ENCODE measurements around the gene TSHZ2.
"Not testable (repeated sequence)": the region's sequence is repeated elsewhere in the genome, so short reads cannot be mapped to it uniquely, and the experiment has no call there.

Gene TSHZ2

DNA sequence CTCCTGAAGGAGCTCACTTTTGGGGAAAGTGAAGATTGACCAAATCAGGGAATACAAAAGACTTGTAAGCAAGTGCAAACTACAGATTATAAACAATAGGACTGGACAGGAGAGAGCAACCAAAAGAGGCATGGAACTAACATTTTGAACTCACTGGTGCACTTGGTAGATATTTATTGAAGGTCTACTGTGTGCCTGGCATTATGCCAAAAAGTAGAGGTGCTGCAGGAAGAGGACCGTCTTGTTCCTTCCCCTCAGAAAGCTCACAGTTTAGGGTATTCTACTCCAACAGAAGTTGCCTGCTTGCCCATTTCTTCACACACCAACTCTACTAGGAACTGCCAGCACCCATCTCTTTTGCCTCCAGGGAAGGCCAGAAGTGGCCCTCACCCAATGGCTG is 10.0 kb upstream of the TSHZ2 start:
- Histone ChIP-seq H3K27me3 (ENCODE audit: control insufficient read depth in 2 of 2, insufficient read depth in 2 of 2, low read length in 2 of 2) (no peaks in the 10 kb centered on the region), H3K9ac (ENCODE audit: low read depth in 1 of 2, low read length in 2 of 2) (no peak overlapping the region), H3K4me1 (ENCODE audit: control insufficient read depth in 2 of 2, insufficient read depth in 2 of 2, low read length in 2 of 2) (no peaks in the 10 kb centered on the region), H3K4me3 (ENCODE audit: low read length in 2 of 2) (no peak overlapping the region), H3K36me3 (ENCODE audit: control insufficient read depth in 2 of 2, insufficient read depth in 2 of 2, low read length in 2 of 2) (no peaks in the 10 kb centered on the region), H3K27ac (ENCODE audit: low read depth in 2 of 2, low read length in 2 of 2) (no peak overlapping the region), H3K9me3 (ENCODE audit: control insufficient read depth in 2 of 2, low read length in 2 of 2) (no peaks in the 10 kb centered on the region)

DNA sequence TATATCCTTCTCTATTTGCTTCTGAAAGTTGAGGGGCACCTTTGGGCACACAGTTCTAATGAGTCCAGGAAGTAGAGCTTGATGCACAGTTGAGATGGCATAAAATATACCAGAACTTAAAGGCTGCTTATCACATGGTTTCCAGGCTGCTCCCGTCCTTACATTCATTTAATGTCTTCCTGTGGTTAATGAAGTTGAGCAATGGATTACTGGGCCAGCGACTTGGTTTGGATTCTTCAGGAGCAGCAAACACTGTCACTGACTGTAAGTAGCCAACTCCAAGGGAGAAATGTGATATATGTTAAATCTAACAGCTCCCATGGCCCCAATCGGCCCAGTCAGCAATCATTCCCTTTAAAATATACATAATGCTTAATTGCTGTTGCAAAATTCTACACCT is 9.0 kb upstream of the TSHZ2 start:
- Histone ChIP-seq H3K4me1 (ENCODE audit: control insufficient read depth in 2 of 2, insufficient read depth in 2 of 2, low read length in 2 of 2) (no peaks in the 10 kb centered on the region), H3K4me3 (ENCODE audit: low read length in 2 of 2) (no peak overlapping the region), H3K9me3 (ENCODE audit: control insufficient read depth in 2 of 2, low read length in 2 of 2) (no peaks in the 10 kb centered on the region), H3K9ac (ENCODE audit: low read depth in 1 of 2, low read length in 2 of 2) (no peak overlapping the region), H3K27me3 (ENCODE audit: control insufficient read depth in 2 of 2, insufficient read depth in 2 of 2, low read length in 2 of 2) (no peaks in the 10 kb centered on the region), H3K27ac (ENCODE audit: low read depth in 2 of 2, low read length in 2 of 2) (no peak overlapping the region), H3K36me3 (ENCODE audit: control insufficient read depth in 2 of 2, insufficient read depth in 2 of 2, low read length in 2 of 2) (no peaks in the 10 kb centered on the region)

DNA sequence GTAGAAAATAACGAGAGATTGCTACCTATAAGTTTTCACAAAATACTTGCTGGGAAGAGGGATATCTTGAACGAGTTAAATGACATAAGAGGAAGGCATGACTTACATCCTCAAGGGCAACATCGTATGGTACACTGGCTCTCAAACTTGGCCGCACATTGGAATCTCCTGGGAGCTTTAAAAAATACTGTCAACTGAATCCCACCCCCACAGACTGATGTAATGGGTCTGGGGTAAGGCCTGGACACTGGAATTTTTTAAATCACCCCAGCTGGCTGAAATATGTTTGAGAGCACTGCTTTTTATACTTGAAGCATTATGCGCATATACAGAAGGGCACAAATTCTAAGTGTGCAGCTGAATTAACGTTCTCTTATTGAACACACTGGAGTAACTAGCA is 8.0 kb upstream of the TSHZ2 start:
- no peaks in the 10 kb centered on the region for H3K27me3 ChIP-seq (ENCODE audit: control insufficient read depth in 2 of 2, insufficient read depth in 2 of 2, low read length in 2 of 2)
- no peak overlapping the region for H3K9ac ChIP-seq (ENCODE audit: low read depth in 1 of 2, low read length in 2 of 2)
- no peaks in the 10 kb centered on the region for H3K36me3 ChIP-seq (ENCODE audit: control insufficient read depth in 2 of 2, insufficient read depth in 2 of 2, low read length in 2 of 2)
- no peak overlapping the region for H3K27ac ChIP-seq (ENCODE audit: low read depth in 2 of 2, low read length in 2 of 2)
- H3K9me3 ChIP-seq (ENCODE audit: control insufficient read depth in 2 of 2, low read length in 2 of 2) = no peaks in the 10 kb centered on the region
- no peak overlapping the region for H3K4me3 ChIP-seq (ENCODE audit: low read length in 2 of 2)
- H3K4me1 ChIP-seq (ENCODE audit: control insufficient read depth in 2 of 2, insufficient read depth in 2 of 2, low read length in 2 of 2) = no peaks in the 10 kb centered on the region

DNA sequence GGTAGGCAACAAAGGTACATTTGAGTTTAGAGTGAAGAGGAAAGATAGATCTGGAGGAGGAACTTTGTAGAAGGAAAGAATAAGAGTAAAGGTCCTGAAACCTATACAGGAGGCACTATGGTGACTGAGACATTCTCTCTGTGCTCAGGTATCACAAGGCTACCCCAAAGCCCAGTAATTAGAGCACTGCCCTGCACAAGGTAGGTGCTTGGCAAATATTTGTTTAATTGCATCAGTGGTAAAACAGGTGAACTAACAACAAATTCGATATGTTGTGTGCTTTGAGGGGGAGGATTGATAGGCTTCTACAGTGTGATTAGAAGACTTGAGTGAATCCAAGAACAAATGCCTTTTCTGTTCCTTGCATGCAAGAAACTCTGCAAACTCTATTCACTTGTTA is 6.8 kb upstream of the TSHZ2 start:
- Histone ChIP-seq H3K27ac (ENCODE audit: low read depth in 2 of 2, low read length in 2 of 2) (no peak overlapping the region), H3K4me3 (ENCODE audit: low read length in 2 of 2) (no peak overlapping the region), H3K9ac (ENCODE audit: low read depth in 1 of 2, low read length in 2 of 2) (no peak overlapping the region), H3K9me3 (ENCODE audit: control insufficient read depth in 2 of 2, low read length in 2 of 2) (no peaks in the 10 kb centered on the region), H3K36me3 (ENCODE audit: control insufficient read depth in 2 of 2, insufficient read depth in 2 of 2, low read length in 2 of 2) (no peaks in the 10 kb centered on the region), H3K27me3 (ENCODE audit: control insufficient read depth in 2 of 2, insufficient read depth in 2 of 2, low read length in 2 of 2) (no peaks in the 10 kb centered on the region), H3K4me1 (ENCODE audit: control insufficient read depth in 2 of 2, insufficient read depth in 2 of 2, low read length in 2 of 2) (no peaks in the 10 kb centered on the region)

DNA sequence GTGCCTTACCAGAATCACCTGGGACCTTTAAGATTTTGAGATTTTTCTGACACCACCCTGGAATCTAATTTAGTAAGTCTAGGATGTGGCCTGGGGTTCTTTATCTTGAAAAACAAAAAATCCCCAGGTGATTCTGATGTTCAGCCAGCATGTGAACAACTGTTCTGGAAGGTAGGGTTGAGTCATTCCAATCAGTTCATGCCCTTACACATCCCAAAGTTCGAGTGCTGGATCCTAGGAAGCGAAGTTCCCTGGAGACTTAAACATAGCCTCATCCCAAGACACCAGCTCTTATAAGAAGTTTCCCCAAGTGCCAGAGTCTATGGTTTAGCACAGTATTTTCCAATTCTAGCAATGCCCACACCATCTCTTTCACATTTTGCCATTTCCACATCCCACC is 6.3 kb upstream of the TSHZ2 start:
- no peaks in the 10 kb centered on the region for H3K36me3 ChIP-seq (ENCODE audit: control insufficient read depth in 2 of 2, insufficient read depth in 2 of 2, low read length in 2 of 2)
- H3K9ac ChIP-seq (ENCODE audit: low read depth in 1 of 2, low read length in 2 of 2) = no peak overlapping the region
- no peak overlapping the region for H3K27ac ChIP-seq (ENCODE audit: low read depth in 2 of 2, low read length in 2 of 2)
- no peak overlapping the region for H3K4me3 ChIP-seq (ENCODE audit: low read length in 2 of 2)
- H3K27me3 ChIP-seq (ENCODE audit: control insufficient read depth in 2 of 2, insufficient read depth in 2 of 2, low read length in 2 of 2) = no peaks in the 10 kb centered on the region
- no peaks in the 10 kb centered on the region for H3K9me3 ChIP-seq (ENCODE audit: control insufficient read depth in 2 of 2, low read length in 2 of 2)
- no peaks in the 10 kb centered on the region for H3K4me1 ChIP-seq (ENCODE audit: control insufficient read depth in 2 of 2, insufficient read depth in 2 of 2, low read length in 2 of 2)

DNA sequence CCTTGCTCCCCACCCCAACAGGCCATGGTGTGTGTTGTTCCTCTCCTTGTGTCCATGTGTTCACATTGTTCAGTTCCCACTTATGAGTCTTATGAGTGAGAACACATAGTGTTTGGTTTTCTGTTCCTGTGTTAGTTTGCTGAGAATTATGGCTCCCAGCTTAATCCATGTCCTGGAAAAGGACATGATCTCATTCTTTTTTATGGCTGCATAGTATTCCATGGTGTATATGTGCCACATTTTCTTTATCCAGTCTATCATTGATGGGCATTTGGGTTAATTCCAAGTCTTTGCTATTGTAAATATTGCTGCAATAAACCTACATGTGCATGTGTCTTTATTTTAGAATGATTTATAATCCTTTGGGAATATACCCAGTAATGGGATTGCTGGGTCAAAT is 5.6 kb upstream of the TSHZ2 start:
- H3K4me3 ChIP-seq (ENCODE audit: low read length in 2 of 2); H3K27ac ChIP-seq (ENCODE audit: low read depth in 2 of 2, low read length in 2 of 2); H3K9me3 ChIP-seq (ENCODE audit: control insufficient read depth in 2 of 2, low read length in 2 of 2); H3K36me3 ChIP-seq (ENCODE audit: control insufficient read depth in 2 of 2, insufficient read depth in 2 of 2, low read length in 2 of 2); H3K27me3 ChIP-seq (ENCODE audit: control insufficient read depth in 2 of 2, insufficient read depth in 2 of 2, low read length in 2 of 2); H3K4me1 ChIP-seq (ENCODE audit: control insufficient read depth in 2 of 2, insufficient read depth in 2 of 2, low read length in 2 of 2); H3K9ac ChIP-seq (ENCODE audit: low read depth in 1 of 2, low read length in 2 of 2): not testable (repeated sequence)

DNA sequence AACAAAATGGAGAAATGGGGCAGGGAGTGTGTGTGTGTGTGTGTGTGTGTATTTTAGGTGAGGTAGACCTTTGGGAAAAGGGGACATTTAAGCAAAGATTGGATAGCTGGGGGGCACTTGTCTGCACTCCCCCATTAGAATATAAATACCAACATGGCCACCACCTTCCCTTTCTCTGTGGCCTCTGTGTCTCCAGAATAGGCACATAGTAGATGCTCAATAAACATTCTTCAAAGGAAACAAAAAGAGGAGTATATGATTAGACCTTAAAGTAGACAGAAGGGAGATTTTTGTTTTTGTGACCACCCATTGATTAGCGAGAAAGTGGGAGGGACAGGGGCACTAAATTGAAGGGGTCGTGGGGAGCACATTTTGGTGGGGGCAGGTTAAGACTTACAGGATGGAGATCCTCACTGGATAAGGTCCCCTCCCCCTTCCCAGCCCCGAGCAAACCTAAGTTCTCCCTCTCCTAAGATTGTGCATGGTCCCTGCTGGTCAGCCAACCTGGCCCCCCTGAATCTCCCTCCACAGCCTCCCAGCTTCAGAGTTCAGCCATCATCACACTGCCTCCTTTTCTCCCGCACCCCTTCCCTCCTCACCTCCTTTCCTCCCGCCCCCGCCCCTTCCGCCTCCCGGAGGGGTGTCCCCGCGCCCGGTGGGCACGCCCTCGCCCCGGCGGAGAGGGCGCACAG is 514 bp upstream of the TSHZ2 start:
- Histone ChIP-seq H3K27me3 (ENCODE audit: control insufficient read depth in 2 of 2, insufficient read depth in 2 of 2, low read length in 2 of 2) (peaks cover 5 to 8% of the 10 kb centered on the region in 2 donors), H3K36me3 (ENCODE audit: control insufficient read depth in 2 of 2, insufficient read depth in 2 of 2, low read length in 2 of 2) (no peaks in the 10 kb centered on the region), H3K9ac (ENCODE audit: low read depth in 1 of 2, low read length in 2 of 2) (no peak overlapping the region), H3K4me1 (ENCODE audit: control insufficient read depth in 2 of 2, insufficient read depth in 2 of 2, low read length in 2 of 2) (no peaks in the 10 kb centered on the region), H3K27ac (ENCODE audit: low read depth in 2 of 2, low read length in 2 of 2) (no peak overlapping the region), H3K4me3 (ENCODE audit: low read length in 2 of 2) (no peak overlapping the region), H3K9me3 (ENCODE audit: control insufficient read depth in 2 of 2, low read length in 2 of 2) (no peaks in the 10 kb centered on the region)

DNA sequence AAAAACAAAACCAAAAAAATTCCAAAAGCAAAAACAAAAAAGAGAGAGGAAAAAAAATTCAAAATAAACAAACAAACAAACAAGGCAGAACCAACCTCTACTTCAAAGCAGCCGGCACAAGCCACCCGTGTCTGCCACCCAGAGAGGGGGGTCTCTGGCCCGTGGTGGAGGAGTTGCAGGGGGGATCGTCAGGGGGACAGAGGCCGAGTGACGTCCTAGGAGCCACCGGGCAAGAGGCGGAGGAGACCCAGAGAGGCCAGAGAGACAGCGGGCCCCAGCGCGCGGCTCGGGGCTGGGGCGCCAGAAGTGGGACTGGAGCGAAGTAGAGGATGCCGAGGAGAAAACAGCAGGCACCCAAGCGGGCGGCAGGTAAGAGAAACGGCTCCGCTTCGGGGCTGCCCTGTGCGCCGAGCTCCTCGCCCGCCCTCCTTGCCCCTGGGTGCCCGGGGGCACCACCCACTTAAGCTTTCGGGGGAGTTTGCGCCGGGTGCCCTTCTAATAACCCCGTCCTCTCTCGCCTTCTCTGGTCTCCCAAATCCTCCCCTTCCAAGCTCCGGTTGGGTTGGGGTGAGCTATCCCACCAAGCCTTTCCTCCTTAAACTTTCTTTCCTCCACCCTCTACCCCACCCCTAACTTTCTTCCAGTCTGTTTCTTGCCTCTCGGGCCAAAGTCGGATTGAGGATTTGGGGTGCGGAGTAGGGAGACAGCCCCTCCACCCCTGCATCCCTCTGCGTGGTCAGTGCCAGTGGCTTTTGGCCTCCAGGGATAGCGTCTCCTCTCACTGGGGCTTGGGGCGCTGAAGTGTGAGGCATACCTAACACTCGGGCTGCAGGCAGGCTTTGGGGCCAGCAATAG is 1.0 kb downstream of the TSHZ2 start:
- Histone ChIP-seq H3K36me3 (ENCODE audit: control insufficient read depth in 2 of 2, insufficient read depth in 2 of 2, low read length in 2 of 2) (no peaks in the 10 kb centered on the region), H3K27ac (ENCODE audit: low read depth in 2 of 2, low read length in 2 of 2) (no peak overlapping the region), H3K9me3 (ENCODE audit: control insufficient read depth in 2 of 2, low read length in 2 of 2) (no peaks in the 10 kb centered on the region), H3K4me3 (ENCODE audit: low read length in 2 of 2) (peak overlapping the region; percentile 48 to 68), H3K9ac (ENCODE audit: low read depth in 1 of 2, low read length in 2 of 2) (peak overlapping the region; percentile 32 to 47), H3K27me3 (ENCODE audit: control insufficient read depth in 2 of 2, insufficient read depth in 2 of 2, low read length in 2 of 2) (peaks cover 5 to 8% of the 10 kb centered on the region in 2 donors), H3K4me1 (ENCODE audit: control insufficient read depth in 2 of 2, insufficient read depth in 2 of 2, low read length in 2 of 2) (no peaks in the 10 kb centered on the region)

DNA sequence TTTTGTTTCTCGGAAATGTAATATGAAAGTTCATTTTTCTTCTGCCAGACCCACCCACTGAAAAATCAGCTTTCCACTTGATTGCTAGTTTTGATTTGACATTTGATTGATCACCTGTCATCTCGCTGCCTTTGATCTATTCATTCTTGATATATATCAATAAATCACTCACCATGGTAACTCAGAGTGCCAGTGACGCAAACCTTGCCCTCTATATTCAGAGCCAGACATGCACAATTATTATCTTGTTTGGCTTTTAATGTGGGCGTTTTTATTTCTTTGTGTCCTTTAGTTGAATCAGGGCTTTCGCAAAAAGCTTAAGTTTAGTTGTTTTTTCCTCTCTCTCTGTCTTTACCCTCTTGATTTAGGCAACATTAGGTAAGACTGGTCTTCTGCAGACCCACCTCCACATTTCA is 2.0 kb downstream of the TSHZ2 start:
- no peaks in the 10 kb centered on the region for H3K4me1 ChIP-seq (ENCODE audit: control insufficient read depth in 2 of 2, insufficient read depth in 2 of 2, low read length in 2 of 2)
- H3K4me3 ChIP-seq (ENCODE audit: low read length in 2 of 2) = peak overlapping the region in 1 of 2 donors; percentile 68
- no peak overlapping the region for H3K27ac ChIP-seq (ENCODE audit: low read depth in 2 of 2, low read length in 2 of 2)
- H3K27me3 ChIP-seq (ENCODE audit: control insufficient read depth in 2 of 2, insufficient read depth in 2 of 2, low read length in 2 of 2) = peaks cover 5 to 8% of the 10 kb centered on the region in 2 donors
- H3K9me3 ChIP-seq (ENCODE audit: control insufficient read depth in 2 of 2, low read length in 2 of 2) = no peaks in the 10 kb centered on the region
- no peak overlapping the region for H3K9ac ChIP-seq (ENCODE audit: low read depth in 1 of 2, low read length in 2 of 2)
- H3K36me3 ChIP-seq (ENCODE audit: control insufficient read depth in 2 of 2, insufficient read depth in 2 of 2, low read length in 2 of 2) = no peaks in the 10 kb centered on the region

DNA sequence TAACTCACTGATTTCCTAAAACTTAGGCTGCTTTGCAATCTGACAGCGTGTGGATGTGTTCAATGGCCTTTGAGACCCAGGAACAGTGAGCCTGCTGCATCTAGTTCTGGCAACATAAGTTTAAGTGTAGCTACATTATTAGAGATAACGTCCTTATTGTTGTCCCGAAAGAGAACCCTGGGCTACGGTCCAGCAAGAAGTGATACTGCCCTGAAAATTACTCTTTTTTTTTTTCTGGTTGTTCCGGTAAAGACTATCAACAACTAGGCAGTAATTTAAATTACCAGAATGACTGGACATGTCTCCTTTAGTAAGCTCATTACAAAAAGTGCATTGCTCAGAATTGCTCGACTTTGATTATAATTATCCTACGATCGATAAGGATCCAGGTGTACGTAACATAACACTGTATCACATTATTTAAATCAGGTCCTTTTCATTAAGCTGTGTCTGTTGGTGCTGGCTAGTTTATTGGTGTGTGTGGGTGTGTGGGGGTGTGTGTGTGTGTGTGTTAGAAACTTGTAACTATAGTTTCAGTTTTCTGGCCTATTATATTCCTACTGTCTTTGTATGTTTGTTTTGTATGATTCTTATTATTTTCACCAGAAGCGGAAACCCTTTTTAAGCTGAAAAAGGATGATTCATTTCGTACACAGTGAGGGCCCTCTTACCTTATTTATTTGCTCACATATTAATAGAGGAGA is 3.0 kb downstream of the TSHZ2 start:
- H3K27ac ChIP-seq (ENCODE audit: low read depth in 2 of 2, low read length in 2 of 2) = no peak overlapping the region
- peak overlapping the region in 1 of 2 donors; percentile 6 for H3K9ac ChIP-seq (ENCODE audit: low read depth in 1 of 2, low read length in 2 of 2)

More for the DNA sequence above, 3.0 kb downstream of the TSHZ2 start:
- H3K9me3 ChIP-seq (ENCODE audit: control insufficient read depth in 2 of 2, low read length in 2 of 2) = no peaks in the 10 kb centered on the region
- H3K4me1 ChIP-seq (ENCODE audit: control insufficient read depth in 2 of 2, insufficient read depth in 2 of 2, low read length in 2 of 2) = no peaks in the 10 kb centered on the region
- H3K27me3 ChIP-seq (ENCODE audit: control insufficient read depth in 2 of 2, insufficient read depth in 2 of 2, low read length in 2 of 2) = peaks cover 5 to 8% of the 10 kb centered on the region in 2 donors
- H3K36me3 ChIP-seq (ENCODE audit: control insufficient read depth in 2 of 2, insufficient read depth in 2 of 2, low read length in 2 of 2) = no peaks in the 10 kb centered on the region
- H3K4me3 ChIP-seq (ENCODE audit: low read length in 2 of 2) = peak overlapping the region; percentile 30 to 68

All from mucosa of rectum (tissue), 2 donors.